GM12878 (cell line): ENCODE results near the gene MLPH. TPM values are rescaled to one million over a fixed set of nuclear protein-coding genes. Genes with fewer than 3 reads are reported as not detected.

Experiments used
- ATAC-seq: fragments of 200-7000 bp; cut with Tn5 transposase; 3 replicates; pipeline ENCODE4 v1.9.1; 2020; ENCODE audit warnings: mild to moderate bottlenecking, moderate library complexity
- BruUV-seq: library from RNA; stranded (reverse); fragments of 400-500 nt; replicated peaks from 2 replicates; lab custom pipeline; 2021; lab: Mats Ljungman, UMichigan
- CTCF ChIA-PET: fragments of 300-600 bp; sonication (Branson Sonifier 250); formaldehyde crosslinking; extraction: SDS; loops from one replicate; lab custom pipeline; 2021; ENCODE audit warnings: inconsistent platforms; lab: Yijun Ruan, JAX
- POLR2A ChIA-PET: fragments of 350-600 bp; formaldehyde crosslinking; extraction: SDS; loops from one replicate; lab custom pipeline; 2021; ENCODE audit warnings: inconsistent platforms; lab: Charles Lee
- RAD21 ChIA-PET: fragments of 300-600 bp; sonication (Branson Sonifier 250); formaldehyde crosslinking; loops from one replicate; lab custom pipeline; 2023; ENCODE audit warnings: antibody characterized with exemption; ENCODE audit not compliant: unreplicated experiment; lab: Charles Lee
- SMC1A ChIA-PET: fragments of 300-600 bp; sonication (Branson Sonifier 250); formaldehyde crosslinking; loops from one replicate; lab custom pipeline; 2023; ENCODE audit not compliant: unreplicated experiment, uncharacterized antibody; lab: Charles Lee
- DNase-seq: peaks from one replicate; pipeline ENCODE4 v3.0.0-alpha.2; 2011; ENCODE audit warnings: low read depth, low spot score
- FAIRE-seq: peaks from 3 replicates; lab custom pipeline; 2011; peaks lifted over from hg19 to GRCh38; lab: Jason Lieb, UNC
- H2AFZ ChIP-seq: 2 replicates; pipeline ENCODE4 v1.6.0; 2011; ENCODE audit warnings: low read depth, low read length, control low read depth; ENCODE audit not compliant: control insufficient read depth
- H3K27ac ChIP-seq: 2 replicates; pipeline ENCODE4 v1.5.1; 2011; ENCODE audit warnings: control low read depth; ENCODE audit not compliant: control insufficient read depth, insufficient read depth
- H3K27me3 ChIP-seq, 2 experiments: replicated peaks in 1 of 2; 2 replicates each; pipeline versions ENCODE4 v1.6.0 to v1.6.1; 2011; ENCODE audit warnings: low read length in 1 of 2; ENCODE audit not compliant: control insufficient read depth in 2 of 2, insufficient read depth in 2 of 2
- H3K36me3 ChIP-seq, 2 experiments: 2 replicates each; pipeline ENCODE4 v1.5.1; 2011; ENCODE audit warnings: low read length in 1 of 2; ENCODE audit not compliant: control insufficient read depth in 2 of 2, insufficient read depth in 2 of 2
- H3K4me1 ChIP-seq: 2 replicates; pipeline ENCODE4 v1.6.1; 2011; ENCODE audit warnings: mild to moderate bottlenecking, low read length, moderate library complexity, mixed read lengths; ENCODE audit not compliant: control insufficient read depth, insufficient read depth
- H3K4me2 ChIP-seq: 2 replicates; pipeline ENCODE4 v1.6.0; 2011; ENCODE audit warnings: control low read depth; ENCODE audit not compliant: control insufficient read depth, insufficient read depth
- H3K4me3 ChIP-seq: fragments of 200-600 bp; sonication (generic); 2 replicates; pipeline ENCODE4 v1.5.1; 2016
- H3K79me2 ChIP-seq: 2 replicates; pipeline ENCODE4 v1.6.0; 2011; ENCODE audit warnings: low read length; ENCODE audit not compliant: control insufficient read depth, insufficient read depth
- H3K9ac ChIP-seq: 2 replicates; pipeline ENCODE4 v1.8.0; 2011; ENCODE audit warnings: low read length, control low read depth, mixed read lengths; ENCODE audit not compliant: control insufficient read depth, insufficient read depth
- H3K9me3 ChIP-seq: replicated peaks from 3 replicates; pipeline ENCODE4 v1.5.1; 2011; ENCODE audit warnings: mild to moderate bottlenecking, low read length; ENCODE audit not compliant: control insufficient read depth, insufficient read depth
- H4K20me1 ChIP-seq: 2 replicates; pipeline ENCODE4 v1.6.0; 2011; ENCODE audit not compliant: control insufficient read depth, insufficient read depth
- ASH2L ChIP-seq: fragments of 300-600, 200-600 bp; sonication (generic); IDR thresholded peaks from 2 replicates; pipeline ENCODE4 v1.6.1; 2017; ENCODE audit warnings: low read depth, mild to moderate bottlenecking, borderline replicate concordance
- CHD2 ChIP-seq: IDR thresholded peaks from 2 replicates; pipeline ENCODE4 v1.6.1; 2011; ENCODE audit warnings: low read depth, low read length, improper control_type of control experiment, borderline replicate concordance
- EZH2 ChIP-seq: IDR thresholded peaks from 2 replicates; pipeline ENCODE4 v1.6.1; 2012; ENCODE audit warnings: low read depth, mild to moderate bottlenecking, control low read depth, inconsistent platforms, low read length, borderline replicate concordance; ENCODE audit not compliant: control insufficient read depth
- HDAC6 ChIP-seq: fragments of 200-600 bp; sonication (generic); IDR thresholded peaks from one replicate; pipeline ENCODE4 v1.8.0; 2017; ENCODE audit warnings: antibody characterized with exemption; ENCODE audit not compliant: unreplicated experiment
- IRF3 ChIP-seq: fragments of 450-650 bp; IDR thresholded peaks from 2 replicates; pipeline ENCODE4 v1.6.1; 2014; ENCODE audit warnings: mild to moderate bottlenecking
- IRF5 ChIP-seq: fragments of 450-650 bp; IDR thresholded peaks from 2 replicates; pipeline ENCODE4 v1.6.1; 2017; ENCODE audit warnings: borderline replicate concordance
- KDM1A ChIP-seq: fragments of 200-600 bp; sonication (generic); IDR thresholded peaks from 2 replicates; pipeline ENCODE4 v1.6.1; 2016; ENCODE audit warnings: borderline replicate concordance
- NFYA ChIP-seq: IDR thresholded peaks from 2 replicates; pipeline ENCODE4 v1.6.1; 2011; ENCODE audit warnings: low read depth, mild to moderate bottlenecking, low read length, improper control_type of control experiment, borderline replicate concordance
- NR2C1 ChIP-seq: fragments of 450-650 bp; IDR thresholded peaks from 2 replicates; pipeline ENCODE4 v1.6.1; 2017; ENCODE audit warnings: antibody characterized with exemption, mild to moderate bottlenecking, moderate library complexity
- NRF1 ChIP-seq: conservative IDR thresholded peaks from 2 replicates; pipeline ENCODE4 v1.6.1; 2011; ENCODE audit warnings: mild to moderate bottlenecking, low read depth, low read length, improper control_type of control experiment
- PAX5 ChIP-seq: IDR thresholded peaks from 2 replicates; pipeline ENCODE4 v1.6.1; 2011; ENCODE audit warnings: low read depth, low read length, borderline replicate concordance
- RCOR1 ChIP-seq: conservative IDR thresholded peaks from 2 replicates; pipeline ENCODE4 v1.6.1; 2012; ENCODE audit warnings: low read depth, low read length, improper control_type of control experiment
- SREBF1 ChIP-seq: IDR thresholded peaks from 2 replicates; pipeline ENCODE4 v1.6.1; 2012; ENCODE audit warnings: mild to moderate bottlenecking, low read length
- STAT1 ChIP-seq: fragments of 450-650 bp; conservative IDR thresholded peaks from 2 replicates; pipeline ENCODE4 v1.6.1; 2014; ENCODE audit warnings: antibody characterized with exemption, mild to moderate bottlenecking
- SUZ12 ChIP-seq: fragments of 200-600 bp; sonication (generic); IDR thresholded peaks from one replicate; pipeline ENCODE4 v1.6.1; 2018; ENCODE audit warnings: antibody characterized with exemption, mild to moderate bottlenecking; ENCODE audit not compliant: unreplicated experiment
- TBL1XR1 ChIP-seq: IDR thresholded peaks from 2 replicates; pipeline ENCODE4 v1.6.1; 2012; ENCODE audit warnings: low read depth, low read length, improper control_type of control experiment
- ZBED1 ChIP-seq: IDR thresholded peaks from 2 replicates; pipeline ENCODE4 v1.6.1; 2016; ENCODE audit warnings: borderline replicate concordance
- WGBS: methylation state at CpG from one replicate; pipeline ENCODE4 v1.1.6; 2016; ENCODE audit warnings: low lambda C conversion rate; ENCODE audit not compliant: insufficient replicate concordance, insufficient coverage; ENCODE audit errors: missing lambda C conversion rate; 5-methylcytosine and 5-hydroxymethylcytosine counted together
- in situ Hi-C: fragments of 300-500 bp; cut with MboI; formaldehyde crosslinking; loops from 9 replicates; pipeline ENCODE4 v1.14.3; 2018; ENCODE audit warnings: mixed read lengths
- intact Hi-C: fragments of 100-400 bp; cut with micrococcal nuclease; formaldehyde crosslinking; loops from one replicate; pipeline ENCODE4 v1.14.2; 2022; ENCODE audit not compliant: unreplicated experiment
- polyA plus RNA-seq, 11 experiments: library from polyadenylated mRNA; depleted of rRNA in 4 of 11; unstranded in 6 of 11; stranded (reverse) in 5 of 11; fragments of >200 nt; fragmentation: Nextera tagmentation in 4 of 11; fragmentation: Illumina TruSeq in 1 of 11; extraction: Ambion mirVana in 4 of 11; extraction: Trizol in 1 of 11; gene quantifications; 1 replicate in 1 of 11; 2 replicates in 10 of 11; pipeline versions ENCODE4 v1.2.1 to v1.2.3, GENCODE V29; 2011 to 2016; ENCODE audit warnings: inconsistent platforms in 2 of 11, missing spikeins in 2 of 11, low read depth in 1 of 11
- total RNA-seq, 4 experiments: library from RNA; depleted of rRNA in 3 of 4; stranded (reverse); fragments of >200 nt in 3 of 4; fragmentation: Illumina TruSeq in 1 of 4; extraction: Trizol in 1 of 4; gene quantifications; 2 replicates each; pipeline versions ENCODE4 v1.2.1 to v1.2.3, GENCODE V29; 2013 to 2021

Gene MLPH
- total and polyA plus RNA-seq, 10 of the 15 experiments (the other 5 are each of a cell fraction or from before 2014, with no cell fraction given), result 0.16 to 0.85 TPM; not detected in 8

- TF ChIP-seq IRF5, result no peak
- TF ChIP-seq PAX5, result no peak
- no peak for TF ChIP-seq KDM1A
- TF ChIP-seq STAT1, result no peak
- TF ChIP-seq RCOR1, result no peak
Measured at GRCh38 chr2:237450108-237450507, 36.9 kb upstream of the MLPH start (continued).

- no peak for TF ChIP-seq EZH2
- no peak for TF ChIP-seq IRF3
- no peak for TF ChIP-seq ZBED1
- TF ChIP-seq ASH2L, result no peak
- no peak for TF ChIP-seq NRF1
- no peak for TF ChIP-seq HDAC6
- TF ChIP-seq CHD2, result no peak
- TF ChIP-seq TBL1XR1, result no peak
- TF ChIP-seq NFYA, result no peak
- TF ChIP-seq SUZ12, result no peak
- no peak for TF ChIP-seq SREBF1
- no peak for TF ChIP-seq NR2C1
- no peaks in the 10 kb centered on the region for H4K20me1 ChIP-seq
- ChIA-PET POLR2A (no interaction called here), CTCF (interaction anchor here (1.2 to 1.3 kb wide), 2 partner anchors 8 to 24 kb away, joined by 3 to 5 read pairs; no protein-coding TSS in a partner anchor), RAD21 (no interaction called here), SMC1A (no interaction called here)
- no peak overlapping the region for H3K4me2 ChIP-seq
- no TSS peak for BruUV-seq
- 49% methylated on average over 13 of the region's 13 CpGs for WGBS
- no peaks in the 10 kb centered on the region for H3K27me3 ChIP-seq
- ATAC-seq (no peak), DNase-seq (no peak), FAIRE-seq (no peak)
- H3K36me3 ChIP-seq, result no peaks in the 10 kb centered on the region
- intact Hi-C loops (no loop called here), in situ Hi-C loops (no loop called here)
- no peak overlapping the region for H2AFZ ChIP-seq
- no peak overlapping the region for H3K4me3 ChIP-seq
- no peak overlapping the region for H3K9ac ChIP-seq
- no peaks in the 10 kb centered on the region for H3K79me2 ChIP-seq
- H3K4me1 ChIP-seq, result no peaks in the 10 kb centered on the region
- H3K27ac ChIP-seq, result no peak overlapping the region
- no peaks in the 10 kb centered on the region; the same call in 1 of the 3 replicates for H3K9me3 ChIP-seq
Measured at GRCh38 chr2:237450583-237450982, 36.5 kb upstream of the MLPH start.
